Ishikawa (cell line): Measurements from ENCODE around the gene HLA-F.

Source experiments
- CEBPB ChIP-seq: IDR thresholded peaks from 2 replicates; pipeline ENCODE4 v1.6.1; 2012
- CREB1 ChIP-seq: IDR thresholded peaks from 2 replicates; pipeline ENCODE4 v1.6.1; 2012; ENCODE audit warnings: low read depth
- EGR1 ChIP-seq: IDR thresholded peaks from 2 replicates; pipeline ENCODE4 v1.6.1; 2012
- EP300 ChIP-seq: IDR thresholded peaks from 2 replicates; pipeline ENCODE4 v1.6.1; 2012; ENCODE audit warnings: borderline replicate concordance
- FOXM1 ChIP-seq: IDR thresholded peaks from 2 replicates; pipeline ENCODE4 v1.6.1; 2012; ENCODE audit warnings: low read depth, borderline replicate concordance
- MAX ChIP-seq: IDR thresholded peaks from 2 replicates; pipeline ENCODE4 v1.6.1; 2012
- NFIC ChIP-seq: IDR thresholded peaks from 2 replicates; pipeline ENCODE4 v1.6.1; 2012
- RAD21 ChIP-seq: IDR thresholded peaks from 2 replicates; pipeline ENCODE4 v1.6.1; 2012; ENCODE audit warnings: low read depth
- REST ChIP-seq: IDR thresholded peaks from 2 replicates; pipeline ENCODE4 v1.6.1; 2012; ENCODE audit warnings: low read depth, mild to moderate bottlenecking
- TAF1 ChIP-seq: IDR thresholded peaks from 2 replicates; pipeline ENCODE4 v1.6.1; 2012; ENCODE audit warnings: low read depth, mild to moderate bottlenecking
- TCF12 ChIP-seq: IDR thresholded peaks from 2 replicates; pipeline ENCODE4 v1.6.1; 2012; ENCODE audit warnings: low read depth
- TEAD4 ChIP-seq: IDR thresholded peaks from 2 replicates; pipeline ENCODE4 v1.6.1; 2012
- USF1 ChIP-seq: IDR thresholded peaks from 2 replicates; pipeline ENCODE4 v1.6.1; 2012
- YY1 ChIP-seq: IDR thresholded peaks from 2 replicates; pipeline ENCODE4 v1.6.1; 2012; ENCODE audit warnings: low read depth
- ZBTB7A ChIP-seq: IDR thresholded peaks from 2 replicates; pipeline ENCODE4 v1.6.1; 2012; ENCODE audit warnings: low read depth

The HLA-F gene

GRCh38 chr6:29723262-29723665, at the start of gene HLA-F:
Gene HLA-F, plus strand, starts transcription at chr6:29723434. Its CDS starts 30 bp downstream, at chr6:29723464.
- TF ChIP-seq USF1 (no peak), ZBTB7A (peak; percentile 85), CREB1 (peak; percentile 88), MAX (0 out of 2 replicates have a peak, but pooled peaks have one; percentile 25)

GRCh38 chr6:29674008-29674407, 49.2 kb upstream of the HLA-F start:
- TF ChIP-seq CREB1 (no peak), RAD21 (no peak), TAF1 (no peak), TCF12 (no peak), NFIC (no peak), EGR1 (no peak), FOXM1 (no peak), TEAD4 (no peak)

GRCh38 chr6:29675561-29675960, 47.7 kb upstream of the HLA-F start:
- TF ChIP-seq CREB1 = no peak
- TF ChIP-seq CEBPB = no peak
- no peak for TF ChIP-seq RAD21
- TF ChIP-seq EGR1 = no peak
- TF ChIP-seq TCF12 = no peak
- no peak for TF ChIP-seq NFIC
- no peak for TF ChIP-seq REST

GRCh38 chr6:29676981-29677601, 46.1 kb upstream of the HLA-F start:
- no peak for TF ChIP-seq ZBTB7A
- TF ChIP-seq NFIC = no peak
- no peak for TF ChIP-seq REST
- TF ChIP-seq USF1 = no peak
- no peak for TF ChIP-seq YY1
- TF ChIP-seq TAF1 = no peak
- TF ChIP-seq EP300 = no peak
- no peak for TF ChIP-seq TEAD4
- no peak for TF ChIP-seq RAD21

- TF ChIP-seq TCF12 (no peak), USF1 (no peak), TAF1 (no peak), EP300 (no peak), MAX (no peak), ZBTB7A (no peak), FOXM1 (no peak), REST (no peak), CREB1 (no peak), TEAD4 (no peak), CEBPB (no peak)
These were observed 45.1 kb upstream of the HLA-F start for GRCh38 chr6:29678114-29678513.
